IMR-90 (cell line): ENCODE measurements around the gene VOPP1.

ENCODE experiments used
- BHLHE40 ChIP-seq: fragments of 150-350 bp; IDR thresholded peaks from 2 replicates; pipeline ENCODE4 v1.6.1; 2016; ENCODE audit warnings: mild to moderate bottlenecking, low read depth, low read length
- CEBPB ChIP-seq: IDR thresholded peaks from 2 replicates; pipeline ENCODE4 v1.6.1; 2012; ENCODE audit warnings: low read depth, low read length, improper control_type of control experiment
- CHD1 ChIP-seq: IDR thresholded peaks from 2 replicates; pipeline ENCODE4 v1.6.1; 2012; ENCODE audit warnings: low read depth, low read length, improper control_type of control experiment
- CTCF ChIP-seq: conservative IDR thresholded peaks from 2 replicates; pipeline ENCODE4 v1.5.1; 2012; ENCODE audit warnings: mild to moderate bottlenecking, low read depth, low read length, improper control_type of control experiment
- FOS ChIP-seq: fragments of 150-350 bp; IDR thresholded peaks from 2 replicates; pipeline ENCODE4 v1.6.1; 2016; ENCODE audit warnings: low read depth, low read length
- MAFK ChIP-seq: IDR thresholded peaks from 2 replicates; pipeline ENCODE4 v1.6.1; 2012; ENCODE audit warnings: low read depth, low read length, improper control_type of control experiment
- MAZ ChIP-seq: IDR thresholded peaks from 2 replicates; pipeline ENCODE4 v1.6.1; 2012; ENCODE audit warnings: low read depth, mild to moderate bottlenecking, low read length, improper control_type of control experiment, moderate library complexity, borderline replicate concordance
- MXI1 ChIP-seq: IDR thresholded peaks from 2 replicates; pipeline ENCODE4 v1.6.1; 2012; ENCODE audit warnings: low read depth, mild to moderate bottlenecking, low read length, moderate library complexity, borderline replicate concordance
- POLR2A ChIP-seq: IDR thresholded peaks from 2 replicates; pipeline ENCODE4 v1.6.1; 2012; ENCODE audit warnings: mild to moderate bottlenecking, low read depth, low read length
- RCOR1 ChIP-seq: IDR thresholded peaks from 2 replicates; pipeline ENCODE4 v1.6.1; 2012; ENCODE audit warnings: mild to moderate bottlenecking, low read length, improper control_type of control experiment; ENCODE audit not compliant: insufficient replicate concordance
- SMC3 ChIP-seq: fragments of 150-350 bp; IDR thresholded peaks from 2 replicates; pipeline ENCODE4 v1.6.1; 2016; ENCODE audit warnings: low read depth, mild to moderate bottlenecking, antibody characterized with exemption, low read length, moderate library complexity
- TF ChIP-seq, protein P1 (sequence below): fragments of 150-350 bp; IDR thresholded peaks from 2 replicates; pipeline ENCODE4 v1.6.1; 2017; ENCODE audit warnings: mild to moderate bottlenecking, antibody characterized with exemption, low read length, low read depth

- TF ChIP-seq RCOR1 (peak; percentile 90), MAFK (no peak), CTCF (no peak), BHLHE40 (peak; percentile 96), SMC3 (0 out of 2 replicates have a peak, but pooled peaks have one; percentile 19), CHD1 (no peak), POLR2A (peak; percentile 17; the same call in 1 of the 2 replicates), FOS (peak; percentile 84), CEBPB (no peak), MAZ (0 out of 2 replicates have a peak, but pooled peaks have one; percentile 34), MXI1 (0 out of 2 replicates have a peak, but pooled peaks have one; percentile 61)
- TF ChIP-seq, protein P1, sequence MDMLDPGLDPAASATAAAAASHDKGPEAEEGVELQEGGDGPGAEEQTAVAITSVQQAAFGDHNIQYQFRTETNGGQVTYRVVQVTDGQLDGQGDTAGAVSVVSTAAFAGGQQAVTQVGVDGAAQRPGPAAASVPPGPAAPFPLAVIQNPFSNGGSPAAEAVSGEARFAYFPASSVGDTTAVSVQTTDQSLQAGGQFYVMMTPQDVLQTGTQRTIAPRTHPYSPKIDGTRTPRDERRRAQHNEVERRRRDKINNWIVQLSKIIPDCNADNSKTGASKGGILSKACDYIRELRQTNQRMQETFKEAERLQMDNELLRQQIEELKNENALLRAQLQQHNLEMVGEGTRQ, result peak; percentile 25; the same call in 1 of the 2 replicates
These were observed 94.4 kb downstream of the VOPP1 start for GRCh38 chr7:55477781-55478374.
